ENCODE results near the gene GRIPAP1. TPM values are rescaled to one million over a fixed set of nuclear protein-coding genes. Genes with fewer than 3 reads are reported as not detected.

Gene GRIPAP1, protein sequence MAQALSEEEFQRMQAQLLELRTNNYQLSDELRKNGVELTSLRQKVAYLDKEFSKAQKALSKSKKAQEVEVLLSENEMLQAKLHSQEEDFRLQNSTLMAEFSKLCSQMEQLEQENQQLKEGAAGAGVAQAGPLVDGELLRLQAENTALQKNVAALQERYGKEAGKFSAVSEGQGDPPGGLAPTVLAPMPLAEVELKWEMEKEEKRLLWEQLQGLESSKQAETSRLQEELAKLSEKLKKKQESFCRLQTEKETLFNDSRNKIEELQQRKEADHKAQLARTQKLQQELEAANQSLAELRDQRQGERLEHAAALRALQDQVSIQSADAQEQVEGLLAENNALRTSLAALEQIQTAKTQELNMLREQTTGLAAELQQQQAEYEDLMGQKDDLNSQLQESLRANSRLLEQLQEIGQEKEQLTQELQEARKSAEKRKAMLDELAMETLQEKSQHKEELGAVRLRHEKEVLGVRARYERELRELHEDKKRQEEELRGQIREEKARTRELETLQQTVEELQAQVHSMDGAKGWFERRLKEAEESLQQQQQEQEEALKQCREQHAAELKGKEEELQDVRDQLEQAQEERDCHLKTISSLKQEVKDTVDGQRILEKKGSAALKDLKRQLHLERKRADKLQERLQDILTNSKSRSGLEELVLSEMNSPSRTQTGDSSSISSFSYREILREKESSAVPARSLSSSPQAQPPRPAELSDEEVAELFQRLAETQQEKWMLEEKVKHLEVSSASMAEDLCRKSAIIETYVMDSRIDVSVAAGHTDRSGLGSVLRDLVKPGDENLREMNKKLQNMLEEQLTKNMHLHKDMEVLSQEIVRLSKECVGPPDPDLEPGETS
- total RNA-seq: 10 to 100 TPM; 24.0 to 34.1 (median 27.8) TPM
- 20.6 TPM for polyA plus RNA-seq
- long read RNA-seq, donor 1, transcript GRIPAP1-201 (26 exons, 3,031 nt): major isoform, 30 of 77 reads
- long read RNA-seq, donor 1, partial matches to known transcripts: 24 of 77 reads
- long read RNA-seq, donor 1, other reads (novel, unspliced or antisense): 23 of 77 reads
- long read RNA-seq, donor 2, transcript GRIPAP1-201 (26 exons, 3,031 nt): major isoform, 18 of 41 reads
- long read RNA-seq, donor 2, partial matches to known transcripts: 8 of 41 reads
- long read RNA-seq, donor 2, other reads (novel, unspliced or antisense): 15 of 41 reads
- long read RNA-seq, donor 3, transcript GRIPAP1-201 (26 exons, 3,031 nt): major isoform, 46 of 105 reads
- long read RNA-seq, donor 3, partial matches to known transcripts: 31 of 105 reads
- long read RNA-seq, donor 3, other reads (novel, unspliced or antisense): 28 of 105 reads
- long read RNA-seq, donor 4, transcript GRIPAP1-201 (26 exons, 3,031 nt): major isoform, 16 of 41 reads
- long read RNA-seq, donor 4, partial matches to known transcripts: 12 of 41 reads
- long read RNA-seq, donor 4, other reads (novel, unspliced or antisense): 13 of 41 reads

DNA sequence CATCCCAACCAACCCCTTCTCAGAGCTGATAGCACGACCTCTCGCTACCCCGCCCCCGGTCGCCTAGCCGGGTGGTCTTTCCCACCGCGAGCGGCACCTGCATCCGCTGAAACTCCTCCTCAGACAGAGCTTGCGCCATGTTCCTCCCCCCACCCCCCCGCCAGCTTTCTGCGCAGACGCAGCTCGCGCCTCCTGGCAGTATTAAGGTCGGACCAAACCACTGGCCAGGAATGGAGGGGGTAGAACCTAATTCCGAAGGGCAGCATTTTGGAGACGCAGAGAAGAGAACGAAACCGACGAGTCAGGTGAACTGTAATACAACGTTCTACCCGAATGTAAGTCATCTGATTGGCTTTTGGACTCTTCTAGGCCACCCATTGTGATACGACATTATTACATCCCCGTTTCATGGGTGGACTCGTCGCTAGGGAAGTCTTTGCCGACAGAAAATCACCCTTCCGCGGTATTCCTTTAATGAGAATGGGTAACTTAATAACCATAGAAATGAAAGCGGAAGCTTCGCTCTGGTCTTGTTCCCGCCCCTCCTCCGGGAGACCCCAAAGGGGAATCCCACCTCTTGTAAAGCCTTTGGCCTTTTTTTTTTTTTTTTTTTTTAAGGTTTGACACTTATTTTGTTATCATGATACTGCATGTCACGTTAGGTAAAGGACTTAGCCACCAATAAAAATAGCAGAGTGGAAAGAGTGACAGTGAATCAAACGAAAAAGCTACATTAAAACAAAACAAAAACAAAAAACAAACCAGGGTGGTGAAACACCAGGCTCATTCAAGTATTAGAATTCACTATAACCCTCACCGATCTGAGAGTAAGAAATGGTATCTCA is at the start of gene GRIPAP1:
GRIPAP1 (minus strand) TSS at position 174 of the 845 bp plus-strand sequence; CDS start at position 139, 35 bp downstream.
- 2% methylated on average over 38 of the region's 38 CpGs for WGBS
- Histone ChIP-seq H3K9me3 (ENCODE audit: control insufficient read depth, low read length) (no peaks in the 10 kb centered on the region), H3K27ac (ENCODE audit: low read length) (peak within 1 kb of the TSS; percentile 89), H3K4me1 (ENCODE audit: control insufficient read depth, insufficient read depth, low read length) (no peaks in the 10 kb centered on the region), H3K4me3 (ENCODE audit: low read length) (peak within 1 kb of the TSS; percentile 86), H3K27me3 (ENCODE audit: control insufficient read depth, insufficient read depth) (no peaks in the 10 kb centered on the region)
- peak; percentile 93 to 94 for ATAC-seq
- intact Hi-C loops (cut with DNase I): no loop called here
- peak; percentile 60 to 86 (median 83) for DNase-seq

DNA sequence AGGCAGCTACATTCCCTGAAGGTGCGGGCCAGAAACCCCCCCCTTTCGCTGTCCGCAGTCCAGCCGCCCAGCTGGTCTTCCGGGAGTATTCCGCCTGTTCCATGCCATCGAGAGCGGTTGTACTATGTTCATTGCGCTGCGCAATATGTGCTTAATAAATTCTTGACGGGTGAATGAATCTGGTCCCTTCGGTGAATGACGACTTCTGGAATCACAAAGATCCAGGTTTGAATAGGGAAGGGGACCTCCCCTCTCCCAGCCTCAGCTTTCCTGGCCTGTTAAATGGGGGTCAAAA is 41.9 kb upstream of the GRIPAP1 start:
- ATAC-seq (no peak), DNase-seq (no peak)
- Histone ChIP-seq H3K27me3 (ENCODE audit: control insufficient read depth, insufficient read depth) (no peaks in the 10 kb centered on the region), H3K4me1 (ENCODE audit: control insufficient read depth, insufficient read depth, low read length) (peaks cover 4% of the 10 kb centered on the region), H3K9me3 (ENCODE audit: control insufficient read depth, low read length) (no peaks in the 10 kb centered on the region), H3K4me3 (ENCODE audit: low read length) (no peak overlapping the region), H3K27ac (ENCODE audit: low read length) (peak overlapping the region; percentile 83)
- WGBS: 12% methylated on average over 13 of the region's 13 CpGs
- intact Hi-C loops (cut with DNase I): no loop called here

DNA sequence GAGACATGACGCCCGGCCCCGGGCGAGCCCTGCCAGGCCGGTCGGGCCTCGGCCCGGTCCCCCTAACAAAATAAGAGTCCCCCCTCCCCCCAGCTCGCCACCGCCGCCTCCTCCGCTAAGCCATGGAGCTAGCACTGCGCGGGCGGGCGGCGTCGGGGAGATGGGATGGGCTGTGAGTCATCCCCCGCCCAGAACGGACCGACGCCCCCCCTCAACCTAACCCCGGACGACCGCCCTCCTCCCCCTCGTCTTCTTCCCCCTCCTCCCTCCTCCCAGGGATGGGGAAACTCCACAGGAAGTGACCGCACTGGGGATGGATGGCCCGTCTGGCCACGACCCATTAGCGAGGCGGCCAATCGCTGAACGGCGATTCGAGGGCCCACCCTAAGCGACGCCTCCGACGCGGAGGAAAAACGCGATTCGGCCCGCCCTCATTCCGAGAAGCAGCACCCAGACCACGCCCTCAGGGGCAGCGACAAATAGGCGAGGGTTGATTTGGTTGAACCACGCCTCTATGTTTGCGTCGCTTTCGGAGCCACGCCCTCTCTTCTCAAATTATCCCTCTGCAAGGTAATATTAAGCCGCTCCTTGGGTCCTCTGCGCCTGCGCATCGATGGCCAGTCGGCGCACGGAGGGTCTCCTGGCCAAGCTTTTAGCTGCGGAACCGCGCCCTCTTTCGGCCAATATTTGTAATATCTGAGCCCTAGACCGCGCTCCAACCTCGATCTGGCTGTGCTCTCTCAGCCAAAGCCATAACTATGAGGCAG is 41.3 kb upstream of the GRIPAP1 start, which contains the start of gene TFE3:
TFE3 (minus strand) TSS at position 138 of the 767 bp plus-strand sequence; CDS start at position 7, 131 bp downstream.
- ATAC-seq (peak; percentile 94 to 96), DNase-seq (peak; percentile 98 to 99 (median 99))
- Histone ChIP-seq H3K9me3 (ENCODE audit: control insufficient read depth, low read length) (no peaks in the 10 kb centered on the region), H3K4me1 (ENCODE audit: control insufficient read depth, insufficient read depth, low read length) (peaks cover 4% of the 10 kb centered on the region), H3K27ac (ENCODE audit: low read length) (peak within 1 kb of the TSS; percentile 100), H3K4me3 (ENCODE audit: low read length) (peak within 1 kb of the TSS; percentile 93), H3K27me3 (ENCODE audit: control insufficient read depth, insufficient read depth) (no peaks in the 10 kb centered on the region)
- WGBS: under 1% methylated on average over 64 of the region's 67 CpGs
- intact Hi-C loops (cut with DNase I): no loop called here

DNA sequence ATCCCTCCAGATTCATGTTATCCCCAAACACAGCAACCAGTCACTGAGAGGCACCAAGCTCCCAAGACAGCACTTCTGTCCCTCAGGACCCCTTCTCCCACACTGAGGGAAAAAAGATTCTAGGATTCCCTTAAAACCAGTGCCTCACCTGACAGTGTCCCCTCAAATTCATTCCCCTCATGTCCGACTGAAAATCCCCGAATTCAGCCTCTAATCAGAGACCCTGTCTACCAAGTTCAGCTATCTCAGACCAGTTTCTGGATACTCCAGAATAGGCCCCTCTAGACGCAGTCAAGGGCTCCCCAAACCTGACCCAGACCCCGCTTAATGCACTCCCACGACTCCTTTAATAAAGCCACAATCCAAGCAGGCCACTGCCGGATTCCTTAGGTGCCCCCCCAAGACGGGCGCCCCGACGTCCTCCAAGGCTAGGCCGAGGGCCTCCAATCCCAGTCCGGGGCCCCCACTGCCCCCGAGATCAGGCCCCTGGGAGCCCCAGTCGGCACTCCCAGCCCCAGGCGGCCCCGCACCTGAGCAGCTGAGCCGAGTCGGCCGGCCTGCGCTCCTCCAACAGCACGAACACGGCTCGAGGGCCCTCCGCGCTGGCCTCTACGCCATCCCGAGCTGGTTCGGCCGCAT is 40.6 kb upstream of the GRIPAP1 start:
- peak overlapping the region; percentile 100 for H3K27ac ChIP-seq (ENCODE audit: low read length)
- peak in 1 of 2 donors; percentile 5 for ATAC-seq
- intact Hi-C loops (cut with DNase I): no loop called here
- no peaks in the 10 kb centered on the region for H3K27me3 ChIP-seq (ENCODE audit: control insufficient read depth, insufficient read depth)
- WGBS: under 1% methylated on average over 29 of the region's 29 CpGs
- H3K4me1 ChIP-seq (ENCODE audit: control insufficient read depth, insufficient read depth, low read length): peaks cover 4% of the 10 kb centered on the region
- H3K4me3 ChIP-seq (ENCODE audit: low read length): peak overlapping the region; percentile 93
- no peaks in the 10 kb centered on the region for H3K9me3 ChIP-seq (ENCODE audit: control insufficient read depth, low read length)
- no peak for DNase-seq

DNA sequence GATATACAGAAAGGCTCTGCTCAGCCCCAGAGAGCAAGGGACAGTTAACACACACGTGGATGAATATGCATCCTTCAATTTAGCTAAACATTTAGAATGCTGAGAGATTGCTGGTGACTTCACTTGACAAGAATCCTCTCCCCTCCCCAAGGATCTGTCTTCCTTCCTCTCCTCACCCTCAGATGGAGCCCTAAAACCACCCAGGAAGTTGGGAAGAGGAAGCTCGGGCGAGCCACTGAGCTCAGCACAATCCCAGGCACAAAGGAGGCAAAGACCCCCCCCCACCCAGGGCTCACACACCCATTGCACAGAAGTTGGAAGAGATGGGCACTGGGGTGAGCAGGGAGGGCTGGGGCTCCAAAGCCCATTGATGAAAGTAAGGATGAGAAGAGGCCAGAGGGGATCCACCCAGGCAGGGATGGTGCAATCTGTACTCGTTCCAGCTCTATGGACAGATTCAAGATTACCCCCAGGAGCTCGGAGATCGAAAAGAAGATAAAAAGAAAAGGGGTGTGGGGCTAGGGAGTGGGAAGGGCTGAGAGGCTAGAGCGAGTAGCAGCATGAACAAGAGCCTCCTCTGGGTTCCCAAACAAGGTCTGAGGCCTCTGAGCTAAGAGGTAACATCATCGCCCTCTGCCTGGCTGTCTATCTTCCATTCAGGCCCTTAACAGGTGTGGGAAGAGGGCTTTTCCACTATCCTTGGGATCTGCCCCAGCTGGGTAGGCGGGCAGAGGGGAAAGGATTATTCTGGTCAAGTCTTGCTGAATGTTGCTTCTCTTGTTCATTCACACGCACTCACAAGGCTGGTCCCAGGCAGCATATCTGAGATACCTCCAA is 39.9 kb upstream of the GRIPAP1 start:
- DNase-seq (no peak), ATAC-seq (no peak)
- WGBS: 5% methylated on average over 10 of the region's 10 CpGs
- H3K9me3 ChIP-seq (ENCODE audit: control insufficient read depth, low read length): no peaks in the 10 kb centered on the region
- peaks cover 4% of the 10 kb centered on the region for H3K4me1 ChIP-seq (ENCODE audit: control insufficient read depth, insufficient read depth, low read length)
- H3K27ac ChIP-seq (ENCODE audit: low read length): peak overlapping the region; percentile 100
- H3K4me3 ChIP-seq (ENCODE audit: low read length): peak overlapping the region; percentile 93
- intact Hi-C loops (cut with DNase I): no loop called here
- no peaks in the 10 kb centered on the region for H3K27me3 ChIP-seq (ENCODE audit: control insufficient read depth, insufficient read depth)

DNA sequence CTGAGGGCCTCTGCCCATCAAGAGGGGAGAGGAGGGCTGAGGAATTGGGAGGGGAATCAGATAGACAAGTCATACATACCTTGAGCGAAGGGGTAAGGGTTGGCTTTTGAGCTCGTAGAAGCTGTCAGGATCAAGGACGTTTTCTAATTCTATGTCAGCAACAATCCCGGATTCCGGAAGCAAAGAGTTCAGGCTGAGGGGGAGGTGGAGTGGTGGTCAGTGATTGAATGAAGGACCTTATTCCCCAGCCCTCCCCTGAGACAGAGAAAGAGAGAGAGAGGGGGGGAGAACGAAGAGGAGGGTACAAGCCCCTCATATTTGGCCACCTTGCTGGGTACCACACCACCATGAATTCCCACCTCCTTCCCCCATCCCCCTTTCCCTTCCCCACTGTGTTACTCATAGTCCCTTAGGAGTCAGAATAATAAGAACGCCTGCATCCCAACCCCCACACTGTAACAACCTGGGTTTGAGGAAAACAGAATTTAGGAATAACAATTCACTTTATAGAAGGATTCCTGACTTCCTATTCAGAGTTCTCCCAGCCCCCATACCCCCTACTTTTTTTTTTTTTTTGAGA is 38.4 kb upstream of the GRIPAP1 start:
- DNase-seq: no peak
- no peaks in the 10 kb centered on the region for H3K9me3 ChIP-seq (ENCODE audit: control insufficient read depth, low read length)
- H3K4me1 ChIP-seq (ENCODE audit: control insufficient read depth, insufficient read depth, low read length): peaks cover 4% of the 10 kb centered on the region
- peak overlapping the region; percentile 61 for H3K27ac ChIP-seq (ENCODE audit: low read length)
- WGBS: 22% methylated on average over 7 of the region's 7 CpGs
- no peak for ATAC-seq
- intact Hi-C loops (cut with DNase I): no loop called here
- H3K4me3 ChIP-seq (ENCODE audit: low read length): peak overlapping the region; percentile 30
- H3K27me3 ChIP-seq (ENCODE audit: control insufficient read depth, insufficient read depth): no peaks in the 10 kb centered on the region

DNA sequence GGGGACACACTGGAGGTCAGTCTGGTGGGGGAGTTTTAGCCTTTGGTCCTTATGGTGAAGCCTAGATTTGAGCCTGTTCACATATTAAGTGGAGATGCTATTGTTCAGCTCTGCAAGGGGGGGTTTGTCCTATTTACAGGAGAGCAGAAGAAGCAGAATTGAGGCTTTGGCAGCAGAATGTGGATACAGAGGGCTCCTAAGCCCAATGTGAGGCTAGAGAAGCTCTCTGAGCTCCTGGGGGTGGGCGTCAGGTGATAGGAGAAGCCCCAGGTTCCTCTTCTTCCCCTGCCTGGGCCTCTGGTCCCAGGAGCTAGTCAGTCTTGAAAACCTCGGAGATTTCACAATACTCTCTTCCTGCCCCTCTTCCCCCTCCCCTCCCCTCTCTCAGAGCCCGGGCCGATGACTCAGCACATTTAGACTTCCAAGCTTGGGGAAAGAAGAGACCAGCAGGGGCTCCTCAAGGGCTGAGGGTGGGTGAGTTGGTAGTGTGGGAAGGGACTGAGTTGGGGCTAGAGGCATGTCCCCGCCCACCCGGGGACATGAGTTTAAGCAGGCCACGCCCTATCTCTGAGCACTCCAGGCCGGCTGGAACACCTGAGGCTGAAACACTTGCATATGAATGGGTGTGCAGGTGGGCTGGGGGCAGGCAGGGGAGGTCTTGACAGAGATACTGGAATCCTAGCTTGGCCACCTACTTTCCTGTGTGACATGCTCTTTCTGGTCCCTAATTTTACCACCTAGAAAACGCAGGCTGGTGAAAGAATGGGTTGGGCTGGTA is 37.7 kb upstream of the GRIPAP1 start:
- Histone ChIP-seq H3K27ac (ENCODE audit: low read length) (peak overlapping the region; percentile 61), H3K9me3 (ENCODE audit: control insufficient read depth, low read length) (no peaks in the 10 kb centered on the region), H3K4me1 (ENCODE audit: control insufficient read depth, insufficient read depth, low read length) (peaks cover 4% of the 10 kb centered on the region), H3K27me3 (ENCODE audit: control insufficient read depth, insufficient read depth) (no peaks in the 10 kb centered on the region), H3K4me3 (ENCODE audit: low read length) (peak overlapping the region; percentile 30)
- ATAC-seq (peak; percentile 26 to 38), DNase-seq (peak; percentile 73 to 84 (median 81))
- intact Hi-C loops (cut with DNase I): no loop called here
- 8% methylated on average over 9 of the region's 9 CpGs for WGBS
